ENCODE results near the gene MCFD2.

The MCFD2 gene

DNA sequence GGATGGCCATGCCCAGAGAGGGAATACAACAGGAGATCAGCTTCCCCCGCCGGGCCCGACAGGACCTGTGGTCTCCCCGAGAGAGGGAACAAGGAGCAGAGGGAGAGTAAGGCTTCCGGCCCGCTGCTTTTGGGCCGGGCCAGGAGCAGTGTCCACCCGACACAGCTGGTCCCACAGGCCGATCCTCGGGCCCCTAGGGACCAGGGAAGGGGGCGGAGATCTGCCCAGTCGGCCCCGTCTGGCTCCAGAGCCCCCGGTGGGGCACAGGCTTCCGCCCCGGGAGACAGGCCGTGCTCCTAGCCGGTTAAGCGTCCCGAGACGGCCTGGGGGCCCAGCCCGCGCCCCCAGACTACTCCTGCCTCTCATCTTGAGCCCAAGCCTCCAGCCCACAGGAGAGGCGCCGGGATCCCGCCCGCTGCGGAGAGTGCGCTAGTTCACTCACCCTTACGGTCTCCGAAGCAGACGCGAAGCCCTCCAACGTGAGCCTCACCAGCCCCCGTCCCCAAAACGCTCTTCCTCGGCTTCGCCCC is at the start of gene MCFD2:
MCFD2 (minus strand) TSS at position 526 of the 530 bp plus-strand sequence. CDS start 6,635 bp downstream, outside the sequence.
- DNase-seq (ENCODE audit: insufficient read length, low spot score) (no peak), FAIRE-seq (no peak)
- TF ChIP-seq POLR2A (IDR thresholded peaks at IDR 0.05; ENCODE audit: low read depth, low read length), result no peak; the same call in 1 of the 2 replicates

DNA sequence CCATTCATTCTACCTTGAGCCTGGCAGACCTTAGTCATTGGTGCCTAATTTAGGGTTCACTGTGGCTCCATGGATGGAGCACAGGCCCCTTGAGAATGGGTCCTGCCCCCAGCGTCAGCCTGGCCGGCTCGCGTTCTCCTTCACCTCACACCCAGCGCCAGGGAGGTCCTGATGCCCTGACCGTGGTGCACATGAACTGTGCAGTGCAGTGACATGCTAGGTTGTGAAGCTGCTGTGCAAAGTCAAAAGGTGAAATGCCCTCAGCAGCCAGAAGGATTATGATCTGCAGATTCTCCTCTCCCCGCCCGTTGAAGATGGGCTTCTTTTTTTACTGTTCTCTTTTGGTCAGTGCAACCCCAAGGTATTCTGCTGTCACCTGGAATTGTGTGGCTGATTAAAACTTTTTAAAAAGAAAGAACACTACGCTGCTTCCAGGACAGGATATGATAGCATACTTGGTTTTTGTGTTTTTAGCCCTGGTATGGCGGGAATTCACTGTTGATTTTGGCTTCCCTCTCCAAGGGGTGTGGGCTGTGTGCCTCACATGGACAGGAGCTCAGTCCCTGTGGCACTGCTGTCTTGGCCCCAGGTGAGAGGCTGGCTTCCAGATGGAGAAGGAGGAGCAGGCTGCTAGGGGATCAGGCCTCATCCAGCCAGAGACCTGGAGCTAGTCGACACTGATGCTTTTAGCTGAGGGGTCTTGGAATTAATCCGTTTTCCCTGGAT is 49.4 kb upstream of the MCFD2 start:
- DNase-seq (ENCODE audit: insufficient read length, low spot score), result peak; percentile 47
- no peak for TF ChIP-seq POLR2A (IDR thresholded peaks at IDR 0.05; ENCODE audit: low read depth, low read length)

DNA sequence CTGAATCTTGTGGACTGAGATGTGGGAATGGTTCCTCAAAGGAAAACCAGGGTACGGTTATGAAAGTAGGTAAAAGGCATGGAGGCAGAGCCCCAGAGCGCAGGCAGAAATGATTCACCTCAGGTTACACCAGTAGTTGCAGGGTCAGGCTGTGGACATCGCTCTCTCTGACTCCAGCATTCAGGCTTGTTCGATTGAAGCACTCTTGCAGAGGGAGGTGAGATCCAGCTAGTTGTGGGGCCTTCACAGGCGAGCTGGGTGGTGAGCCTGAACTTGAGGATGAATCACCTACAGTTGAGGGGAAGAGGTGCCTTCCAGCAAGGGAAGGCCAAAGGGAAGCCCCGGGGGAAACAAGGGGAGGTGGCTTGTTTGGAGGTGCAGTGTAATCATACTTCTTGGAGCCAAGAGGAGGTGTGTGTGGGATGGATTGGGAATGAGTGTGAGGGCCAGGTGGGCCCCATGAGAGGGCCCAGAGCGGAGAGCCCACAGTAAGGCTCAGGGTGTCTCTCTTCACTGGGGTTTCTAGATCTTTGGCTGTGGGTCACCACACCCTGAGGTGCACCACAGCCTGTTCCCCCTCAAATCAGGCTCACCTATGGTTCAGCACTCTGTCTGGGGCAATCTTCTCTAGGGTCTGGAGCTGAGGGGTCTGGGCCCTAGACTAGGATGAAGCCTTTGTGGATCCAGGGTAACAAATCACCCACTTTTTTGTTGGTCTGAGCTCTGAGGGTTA is 48.5 kb upstream of the MCFD2 start:
- no peak for TF ChIP-seq POLR2A (IDR thresholded peaks at IDR 0.05; ENCODE audit: low read depth, low read length)
- DNase-seq (ENCODE audit: insufficient read length, low spot score) (peak; percentile 79), FAIRE-seq (peak; percentile 85)

More for the DNA sequence above, 49.4 kb upstream of the MCFD2 start:
- FAIRE-seq, result no peak

DNA sequence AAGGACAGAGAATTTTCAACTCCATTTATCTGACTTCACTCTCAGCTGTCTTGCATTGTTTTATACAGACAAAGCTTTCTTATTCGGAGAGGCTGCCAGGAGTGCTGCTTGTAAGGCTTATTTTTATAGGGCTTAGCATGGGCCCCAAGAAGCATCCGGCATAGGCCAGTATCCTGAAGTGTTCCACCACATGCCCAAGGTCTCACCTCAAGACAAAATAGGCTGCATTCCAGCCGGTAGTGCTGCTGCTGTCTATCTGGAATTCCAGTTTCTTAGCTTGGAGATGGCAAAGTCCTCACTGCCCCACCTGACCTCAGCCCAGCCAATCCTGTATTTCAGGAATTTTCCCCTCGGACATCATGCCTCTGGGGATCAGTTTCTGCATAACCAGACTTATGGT is 47.6 kb upstream of the MCFD2 start:
- no peak for TF ChIP-seq POLR2A (IDR thresholded peaks at IDR 0.05; ENCODE audit: low read depth, low read length)
- no peak for DNase-seq (ENCODE audit: insufficient read length, low spot score)
- no peak for FAIRE-seq

DNA sequence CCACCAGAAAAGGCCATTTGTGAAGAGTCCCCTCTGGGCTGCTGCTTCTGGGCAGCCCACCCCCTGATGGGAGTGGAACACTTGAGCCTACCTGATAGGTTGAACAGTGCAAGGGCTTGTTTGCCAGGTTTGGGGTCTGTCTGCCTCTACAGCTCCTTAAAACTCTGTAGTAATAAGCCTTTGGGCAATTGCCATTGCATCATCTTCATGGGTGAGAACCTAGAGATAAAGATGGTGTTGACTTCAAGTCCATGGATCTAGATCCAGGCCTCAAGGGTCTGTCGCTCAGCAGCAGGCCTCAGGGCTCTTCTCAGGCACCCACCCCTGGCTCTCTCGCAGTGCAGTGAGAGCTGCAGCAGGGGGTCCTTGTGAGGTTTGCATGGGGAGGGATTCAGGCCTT is 47.1 kb upstream of the MCFD2 start:
- TF ChIP-seq POLR2A (IDR thresholded peaks at IDR 0.05; ENCODE audit: low read depth, low read length), result no peak
- FAIRE-seq, result no peak
- no peak for DNase-seq (ENCODE audit: insufficient read length, low spot score)

DNA sequence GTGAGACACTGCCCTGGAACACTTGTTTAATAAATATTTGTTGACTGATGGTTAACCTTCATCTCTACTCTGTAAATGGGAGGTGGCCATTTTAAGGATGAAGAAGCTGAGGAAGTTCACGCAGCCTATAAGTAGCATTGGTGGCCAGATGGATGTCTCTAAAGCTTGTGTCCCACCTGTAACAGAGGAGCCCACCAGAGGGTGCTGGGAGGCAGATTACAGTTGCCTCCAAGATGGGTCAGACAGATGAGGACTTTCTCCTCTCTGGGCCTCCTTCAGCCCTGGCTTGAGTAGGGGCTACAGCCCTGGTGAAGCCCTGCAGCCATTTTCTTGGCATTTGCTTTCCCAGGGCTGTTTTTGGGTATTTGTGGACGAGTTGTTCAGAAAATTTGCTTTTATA is 45.0 kb upstream of the MCFD2 start:
- FAIRE-seq (no peak), DNase-seq (ENCODE audit: insufficient read length, low spot score) (no peak)
- TF ChIP-seq POLR2A (IDR thresholded peaks at IDR 0.05; ENCODE audit: low read depth, low read length), result no peak

DNA sequence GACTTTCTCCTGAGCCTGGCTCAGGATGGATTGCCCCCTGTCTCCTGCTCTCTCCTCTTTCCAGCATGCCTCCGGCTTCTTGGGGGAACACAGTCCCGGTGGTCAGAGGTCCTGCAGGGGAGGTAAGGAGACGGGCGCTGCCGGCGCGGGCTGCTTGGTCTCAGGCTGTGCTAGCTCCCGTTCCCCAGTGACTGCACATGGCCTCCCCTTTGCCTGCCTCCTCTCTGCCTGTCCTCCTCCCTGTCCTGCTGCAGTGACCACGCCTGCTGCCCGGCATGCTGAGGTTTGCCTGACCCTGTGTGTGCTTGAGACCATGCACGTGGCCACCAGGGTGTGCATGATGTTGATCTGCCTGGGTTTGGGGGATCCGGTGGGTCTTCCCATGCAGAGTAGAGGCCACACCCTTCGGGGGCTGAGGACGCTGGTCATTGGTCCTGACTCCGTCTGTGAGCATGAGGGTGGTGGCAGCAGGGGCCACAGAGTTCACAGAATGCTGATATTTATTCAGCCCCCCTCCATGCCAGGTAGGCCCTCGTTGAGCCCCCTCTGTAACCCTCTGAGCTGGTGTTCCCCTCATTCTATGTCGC is 42.9 kb upstream of the MCFD2 start:
- no peak for TF ChIP-seq POLR2A (IDR thresholded peaks at IDR 0.05; ENCODE audit: low read depth, low read length)
- FAIRE-seq (no peak), DNase-seq (ENCODE audit: insufficient read length, low spot score) (no peak)

DNA sequence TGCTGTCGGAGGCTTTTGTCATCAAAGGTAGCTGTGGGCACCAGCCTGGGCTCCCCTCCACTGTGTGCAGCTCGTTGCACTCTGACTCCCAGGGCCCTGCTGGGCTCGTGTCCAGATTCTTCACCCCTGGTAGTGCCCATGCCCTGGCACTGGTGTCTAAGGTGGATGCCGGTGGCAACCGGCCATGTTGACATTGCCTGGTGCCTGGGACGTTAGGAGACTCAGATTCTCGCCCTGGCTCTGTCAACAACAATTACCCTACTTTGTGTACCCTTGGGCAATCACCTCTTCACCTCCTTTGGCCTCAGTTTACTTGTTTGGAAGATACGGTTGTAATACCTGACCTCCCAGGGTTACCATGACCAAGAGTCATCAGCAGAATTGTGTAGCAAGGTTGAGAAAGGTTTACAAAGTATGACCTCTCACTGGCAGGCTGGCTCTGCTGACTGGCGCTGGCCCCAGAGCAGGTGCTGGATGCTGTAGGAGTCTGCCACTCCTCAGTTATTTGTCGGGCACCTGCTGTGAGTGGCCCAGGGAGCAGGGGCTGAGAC is 41.5 kb upstream of the MCFD2 start:
- FAIRE-seq (no peak), DNase-seq (ENCODE audit: insufficient read length, low spot score) (no peak)
- no peak for TF ChIP-seq POLR2A (IDR thresholded peaks at IDR 0.05; ENCODE audit: low read depth, low read length)

DNA sequence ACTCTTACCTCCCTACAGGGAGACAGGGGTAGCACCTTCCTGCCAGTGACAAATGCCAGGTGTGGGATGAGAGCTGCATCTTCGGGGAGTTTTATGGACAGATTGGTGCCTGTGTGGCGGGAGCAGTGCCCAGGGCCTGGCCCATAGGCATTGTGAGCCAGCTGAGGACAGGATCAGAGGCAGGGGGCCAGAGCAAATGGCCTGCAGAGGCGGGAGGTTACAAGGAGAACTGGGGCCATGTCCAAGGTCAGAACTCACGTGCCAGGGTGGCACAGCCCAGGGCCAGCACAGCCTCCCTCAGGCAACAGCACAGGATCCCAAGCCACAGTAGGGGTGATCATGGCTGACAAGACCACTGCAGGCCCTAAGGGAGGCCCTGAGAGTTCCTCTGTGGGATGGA is 40.2 kb upstream of the MCFD2 start:
- no peak for FAIRE-seq
- no peak for TF ChIP-seq POLR2A (IDR thresholded peaks at IDR 0.05; ENCODE audit: low read depth, low read length)
- DNase-seq (ENCODE audit: insufficient read length, low spot score), result no peak

DNA sequence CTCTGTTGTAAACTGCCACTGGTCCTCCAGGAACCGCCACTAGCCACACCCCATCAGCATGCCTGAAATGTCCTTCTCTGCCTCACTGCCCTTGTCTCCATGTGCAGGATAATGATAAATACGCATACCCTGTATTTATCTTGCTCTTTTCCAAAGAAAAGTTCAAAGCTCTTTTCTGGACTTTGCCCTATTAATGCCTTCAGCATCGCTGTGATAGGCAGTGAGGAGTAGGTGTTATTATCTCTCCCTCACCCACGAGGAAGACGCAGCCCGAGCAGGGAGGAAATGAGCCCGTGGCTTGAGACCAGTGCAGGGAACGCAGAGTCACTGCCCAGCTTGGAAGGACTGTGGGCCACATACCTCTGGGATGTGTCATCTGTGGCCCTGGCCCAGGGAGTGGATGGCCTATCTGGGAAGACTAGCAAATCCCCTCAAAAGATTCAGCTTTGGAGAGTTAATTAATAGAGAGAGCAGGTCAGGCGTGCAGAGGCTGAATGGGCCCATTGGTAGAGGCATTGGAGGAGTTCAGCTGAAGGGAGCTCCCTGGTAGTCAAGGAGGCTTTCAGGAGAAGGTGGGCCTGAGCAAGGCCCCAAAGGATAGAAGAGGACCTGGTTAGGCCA is 39.5 kb upstream of the MCFD2 start:
- FAIRE-seq (peak; percentile 80), DNase-seq (ENCODE audit: insufficient read length, low spot score) (peak; percentile 95)
- TF ChIP-seq POLR2A (IDR thresholded peaks at IDR 0.05; ENCODE audit: low read depth, low read length), result peak; percentile 38; the same call in 1 of the 2 replicates

DNA sequence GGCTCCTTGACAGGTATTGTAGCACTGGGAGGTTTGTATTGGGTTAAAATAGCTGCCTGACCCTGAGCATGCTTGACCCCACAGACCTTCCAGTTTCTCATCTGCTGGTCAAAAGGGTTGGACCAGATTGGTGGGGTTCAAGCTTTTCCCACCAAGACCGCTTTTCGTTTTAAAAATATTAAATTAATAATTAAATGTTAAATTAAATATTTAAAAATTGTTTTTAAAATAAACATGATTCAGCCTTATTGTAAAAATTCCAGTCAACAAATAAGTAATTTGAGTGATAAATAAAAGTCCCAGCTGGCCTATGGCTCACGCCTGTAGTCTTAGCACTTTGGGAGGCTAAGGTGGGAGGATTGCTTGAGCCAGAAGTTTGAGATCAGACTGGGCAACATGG is 36.6 kb upstream of the MCFD2 start:
- no peak for FAIRE-seq
- TF ChIP-seq POLR2A (IDR thresholded peaks at IDR 0.05; ENCODE audit: low read depth, low read length), result no peak

DNA sequence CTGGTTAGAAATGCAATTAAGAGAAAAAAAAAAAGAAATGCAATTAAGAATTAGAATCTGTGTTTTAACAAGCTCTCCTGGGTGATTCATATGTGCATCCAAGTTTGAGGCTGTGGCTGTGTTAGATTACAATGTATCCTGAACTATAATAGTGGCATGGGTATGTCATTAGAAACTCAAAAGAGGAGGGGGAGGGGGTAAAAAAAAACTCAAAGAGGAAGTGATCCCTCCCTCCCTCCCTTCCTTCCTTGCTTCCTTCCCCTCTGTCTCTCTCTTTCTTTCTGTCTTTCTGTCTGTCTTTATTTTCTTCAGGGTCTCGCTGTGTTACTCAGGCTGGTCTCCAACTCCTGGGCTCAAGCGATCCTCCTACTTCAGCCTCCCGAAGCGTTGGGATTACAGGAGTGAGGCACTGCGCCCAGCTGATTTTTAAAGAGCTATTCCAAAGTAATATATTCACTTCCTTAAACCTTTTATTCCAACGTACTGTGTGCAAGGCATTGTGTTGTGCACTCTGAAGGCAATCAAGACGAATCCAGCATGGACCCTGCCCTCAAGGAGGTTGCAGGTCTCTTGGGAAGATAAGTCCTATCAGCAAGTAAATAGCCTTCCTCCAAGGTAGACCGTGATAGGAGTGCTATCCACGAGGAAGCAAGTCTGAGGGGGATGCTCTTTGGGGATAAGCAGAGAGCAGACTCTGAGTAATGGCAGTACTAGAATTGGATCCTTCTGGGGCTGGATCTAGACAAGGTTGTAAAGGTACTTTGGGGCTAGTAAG is 35.9 kb upstream of the MCFD2 start:
- FAIRE-seq (no peak), DNase-seq (ENCODE audit: insufficient read length, low spot score) (no peak)
- no peak for TF ChIP-seq POLR2A (IDR thresholded peaks at IDR 0.05; ENCODE audit: low read depth, low read length)

More for the DNA sequence above, 36.6 kb upstream of the MCFD2 start:
- DNase-seq (ENCODE audit: insufficient read length, low spot score), result no peak

DNA sequence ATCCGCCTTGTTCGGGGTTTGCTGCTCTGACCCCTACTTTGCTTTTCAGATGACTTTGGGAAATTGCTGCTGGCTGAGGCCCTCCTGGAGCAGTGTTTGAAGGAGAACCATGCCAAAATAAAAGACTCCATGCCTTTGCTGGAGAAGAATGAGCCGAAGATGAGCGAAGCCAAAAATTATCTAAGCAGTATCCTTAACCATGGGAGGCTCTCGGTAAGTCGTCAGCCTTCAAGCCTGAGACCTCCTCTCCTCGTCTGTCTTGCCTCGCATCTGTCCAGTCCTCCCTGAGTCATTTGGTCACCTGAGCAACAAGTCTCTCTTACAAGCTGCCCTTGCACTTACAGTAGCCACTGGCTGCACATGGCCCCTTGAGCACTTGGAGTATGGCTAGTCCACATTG is 34.7 kb upstream of the MCFD2 start:
- TF ChIP-seq POLR2A (IDR thresholded peaks at IDR 0.05; ENCODE audit: low read depth, low read length), result no peak
- DNase-seq (ENCODE audit: insufficient read length, low spot score) (no peak), FAIRE-seq (no peak)

Measured in H54 (cell line).